ENCODE data around the gene TLE5. TPM values are rescaled to one million over a fixed set of nuclear protein-coding genes. Genes with fewer than 3 reads are reported as not detected.

Gene TLE5
- total and polyA plus RNA-seq, 10 of the 15 experiments (the other 5 are each of a cell fraction or from before 2014, with no cell fraction given), result 2.5 to 373 (median 154) TPM

GRCh38 chr19:3014135-3014534 is 48.2 kb downstream of the TLE5 start:
- POLR2A ChIA-PET, result no interaction called here
- no TSS peak for BruUV-seq (replicated peaks)
- 44% methylated on average over 8 of the region's 8 CpGs for WGBS (ENCODE audit: insufficient coverage, insufficient replicate concordance, low lambda C conversion rate, missing lambda C conversion rate)
- TF ChIP-seq MYB (IDR thresholded peaks at IDR 0.05; ENCODE audit: borderline replicate concordance, low read depth, low read length), result no peak
- TF ChIP-seq E2F4 (IDR thresholded peaks at IDR 0.05; ENCODE audit: low read depth, low read length), result no peak
- no peak for TF ChIP-seq IRF5 (IDR thresholded peaks at IDR 0.05; ENCODE audit: borderline replicate concordance)
- TF ChIP-seq BCL11A (IDR thresholded peaks at IDR 0.05; ENCODE audit: low read depth, low read length), result no peak
- TF ChIP-seq CHD2 (IDR thresholded peaks at IDR 0.05; ENCODE audit: borderline replicate concordance, low read depth, low read length), result no peak
- no peak for TF ChIP-seq PML (IDR thresholded peaks at IDR 0.05; ENCODE audit: low read length)
- no peak for TF ChIP-seq PBX3 (IDR thresholded peaks at IDR 0.05; ENCODE audit: insufficient replicate concordance, low read depth, low read length)
- no peak for TF ChIP-seq RAD21 (IDR thresholded peaks at IDR 0.05; ENCODE audit: insufficient read depth, low read depth, low read length)
- TF ChIP-seq CREB1 (IDR thresholded peaks at IDR 0.05; ENCODE audit: low read depth), result no peak
- TF ChIP-seq BMI1 (IDR thresholded peaks at IDR 0.05; ENCODE audit: borderline replicate concordance), result no peak
- no peak for TF ChIP-seq E2F8 (IDR thresholded peaks at IDR 0.05; ENCODE audit: low read depth, partially characterized antibody)
- TF ChIP-seq POLR2AphosphoS5 (IDR thresholded peaks at IDR 0.05; ENCODE audit: low read length), result no peak
- TF ChIP-seq ZZZ3 (IDR thresholded peaks at IDR 0.05; ENCODE audit: control insufficient read depth, insufficient read length, low read depth), result no peak
- no peak for TF ChIP-seq JUND (IDR thresholded peaks at IDR 0.05; ENCODE audit: low read depth, low read length)
- H3K79me2 ChIP-seq (ENCODE audit: control insufficient read depth, insufficient read depth, low read length), result no peaks in the 10 kb centered on the region
- H3K9ac ChIP-seq (ENCODE audit: control insufficient read depth, insufficient read depth, low read length), result no peak overlapping the region
- no peaks in the 10 kb centered on the region for H3K9me3 ChIP-seq (replicated peaks; ENCODE audit: control insufficient read depth, insufficient read depth, low read length)
- H3K4me2 ChIP-seq (ENCODE audit: control insufficient read depth, insufficient read depth), result no peak overlapping the region
- H2AFZ ChIP-seq (ENCODE audit: control insufficient read depth, low read depth, low read length), result no peak overlapping the region
- RAD21 ChIA-PET (ENCODE audit: unreplicated experiment), result no interaction called here
- no peak overlapping the region for H3K27ac ChIP-seq (ENCODE audit: control insufficient read depth, insufficient read depth)
- DNase-seq (ENCODE audit: low read depth, low spot score) (no peak), ATAC-seq (no peak), FAIRE-seq (no peak)
- no peak overlapping the region for H3K4me3 ChIP-seq
- intact Hi-C loops (cut with micrococcal nuclease; ENCODE audit: unreplicated experiment) (no loop called here), in situ Hi-C loops (cut with MboI) (no loop called here)
- CTCF ChIA-PET, result no interaction called here
- no peaks in the 10 kb centered on the region for H3K36me3 ChIP-seq (ENCODE audit: control insufficient read depth in 2 of 2, insufficient read depth in 2 of 2, low read length in 1 of 2)
- no peaks in the 10 kb centered on the region for H4K20me1 ChIP-seq (ENCODE audit: control insufficient read depth, insufficient read depth)
- no peaks in the 10 kb centered on the region; a peak in 1 of 4 replicates for H3K27me3 ChIP-seq (replicated peaks in 1 of 2; ENCODE audit: control insufficient read depth in 2 of 2, insufficient read depth in 2 of 2, low read length in 1 of 2)
- SMC1A ChIA-PET (ENCODE audit: uncharacterized antibody, unreplicated experiment), result no interaction called here
- H3K4me1 ChIP-seq (ENCODE audit: control insufficient read depth, insufficient read depth, low read length), result no peaks in the 10 kb centered on the region

All from GM12878 (cell line).